ENCODE data around the gene RTL9.

DNA sequence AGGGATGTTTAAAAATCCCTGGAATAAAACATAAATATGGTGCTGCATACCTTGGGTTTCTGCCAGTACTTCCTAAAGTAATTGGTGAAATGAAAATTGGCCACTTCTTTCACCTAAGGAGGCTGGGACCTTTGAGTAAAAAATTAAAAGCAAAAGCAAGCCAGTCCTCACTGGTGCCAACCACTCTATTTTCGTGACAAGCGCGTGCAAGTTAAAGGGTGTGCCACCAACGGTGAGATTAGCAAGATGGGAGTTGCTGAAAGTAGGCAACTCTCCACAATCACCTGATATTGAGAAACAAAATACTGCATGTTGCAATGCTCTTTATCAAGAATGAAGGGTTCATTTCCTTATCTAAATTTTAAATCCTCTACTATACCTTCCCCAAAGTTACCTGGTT is 19.7 kb upstream of the RTL9 start:
- TF ChIP-seq SUZ12 (IDR thresholded peaks at IDR 0.05; ENCODE audit: extremely low read depth, insufficient read depth, insufficient read length), result no peak
- TF ChIP-seq YY1 (IDR thresholded peaks at IDR 0.05; ENCODE audit: insufficient read depth, insufficient read length), result no peak
